Stimulated activated CD8-positive, alpha-beta memory T cell treated with anti-CD3 and anti-CD28 coated beads, Interleukin-4, amount 100 ng/mL, for 4 hours (primary cell): ENCODE results near the gene SPTLC3.

ENCODE experiments used
- DNase-seq, 2 donors: peaks; one replicate each; pipeline ENCODE4 v3.0.0-alpha.2; 2020; ENCODE audit warnings: low read depth in 2 of 2, low spot score in 1 of 2

SPTLC3 gene

DNA sequence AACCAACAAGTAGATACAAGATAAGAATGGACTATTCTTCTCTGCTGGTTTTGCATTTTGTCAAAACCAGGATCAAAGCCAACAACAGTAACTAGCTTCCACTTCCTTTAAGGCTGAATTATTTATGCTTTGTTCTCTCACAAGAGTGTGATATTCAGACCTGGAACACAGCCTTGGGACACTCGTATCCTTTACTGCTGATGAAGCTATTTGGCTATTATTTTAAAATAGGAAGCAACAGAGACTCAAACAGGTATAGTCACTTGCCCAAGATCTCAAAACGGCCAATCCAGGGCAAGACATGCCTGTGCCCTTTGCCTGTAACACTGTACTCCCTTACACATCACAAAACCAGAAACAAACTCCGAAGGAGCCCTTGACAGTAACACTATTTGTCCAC is 19.9 kb downstream of the SPTLC3 start:
- DNase-seq: no peak

DNA sequence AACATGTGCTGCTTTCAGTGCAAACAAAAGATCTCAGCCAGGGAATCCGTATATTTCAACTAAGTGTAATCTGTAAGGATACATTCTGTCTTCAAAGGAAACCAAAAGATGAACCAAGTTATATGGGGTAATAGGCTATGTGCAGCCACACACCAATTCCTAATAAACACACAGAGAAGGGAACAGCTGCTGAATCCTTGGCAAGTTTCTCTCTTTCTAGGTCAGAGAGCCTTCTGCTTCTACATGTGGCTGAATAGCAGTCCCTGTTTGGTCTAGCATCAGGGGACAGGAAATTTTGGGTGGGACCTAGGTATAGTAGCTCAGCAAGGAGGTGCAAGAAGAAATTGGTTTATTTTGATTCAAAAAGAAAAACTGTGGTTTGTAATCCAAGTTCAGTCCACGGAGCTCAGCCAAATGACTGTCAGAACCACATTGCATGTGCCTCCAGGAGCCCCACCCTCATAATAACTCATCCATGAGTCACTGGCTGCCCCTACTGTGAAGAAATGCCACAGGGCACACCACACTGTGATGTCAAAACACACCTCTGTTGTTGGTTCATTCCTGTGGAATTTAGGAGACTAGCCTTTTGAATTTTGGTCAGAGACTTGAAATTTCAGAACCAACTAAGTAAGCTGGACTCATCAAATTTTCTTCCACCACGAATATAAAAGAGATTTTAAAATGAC is 21.1 kb downstream of the SPTLC3 start:
- DNase-seq: no peak

GRCh38 chr20:13031751-13032150 is 23.0 kb downstream of the SPTLC3 start:
- DNase-seq: no peak

- no peak for DNase-seq
These were observed 25.3 kb downstream of the SPTLC3 start for GRCh38 chr20:13034115-13034514.

GRCh38 chr20:13034936-13035335 is 26.2 kb downstream of the SPTLC3 start:
- no peak for DNase-seq

- no peak for DNase-seq
These were observed 26.8 kb downstream of the SPTLC3 start for GRCh38 chr20:13035399-13036152.

DNA sequence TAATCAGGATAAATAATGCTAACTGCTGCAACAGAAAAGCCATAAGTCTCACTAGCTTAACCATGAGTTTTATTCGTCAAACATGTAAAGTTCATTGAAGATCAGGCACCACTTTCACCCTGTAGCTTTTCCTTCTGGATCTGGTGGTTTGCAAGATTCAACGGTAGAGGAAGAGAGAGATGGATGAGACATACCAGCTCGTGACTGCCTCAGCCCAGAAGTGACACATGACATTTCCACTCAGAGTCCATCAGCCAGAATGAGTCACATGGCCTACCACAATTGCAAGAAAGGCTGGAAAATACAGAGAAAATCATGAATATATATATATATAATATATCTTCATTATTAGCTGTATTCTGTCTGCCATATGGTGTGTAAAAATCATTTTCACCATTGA is 29.0 kb downstream of the SPTLC3 start:
- DNase-seq: no peak

DNA sequence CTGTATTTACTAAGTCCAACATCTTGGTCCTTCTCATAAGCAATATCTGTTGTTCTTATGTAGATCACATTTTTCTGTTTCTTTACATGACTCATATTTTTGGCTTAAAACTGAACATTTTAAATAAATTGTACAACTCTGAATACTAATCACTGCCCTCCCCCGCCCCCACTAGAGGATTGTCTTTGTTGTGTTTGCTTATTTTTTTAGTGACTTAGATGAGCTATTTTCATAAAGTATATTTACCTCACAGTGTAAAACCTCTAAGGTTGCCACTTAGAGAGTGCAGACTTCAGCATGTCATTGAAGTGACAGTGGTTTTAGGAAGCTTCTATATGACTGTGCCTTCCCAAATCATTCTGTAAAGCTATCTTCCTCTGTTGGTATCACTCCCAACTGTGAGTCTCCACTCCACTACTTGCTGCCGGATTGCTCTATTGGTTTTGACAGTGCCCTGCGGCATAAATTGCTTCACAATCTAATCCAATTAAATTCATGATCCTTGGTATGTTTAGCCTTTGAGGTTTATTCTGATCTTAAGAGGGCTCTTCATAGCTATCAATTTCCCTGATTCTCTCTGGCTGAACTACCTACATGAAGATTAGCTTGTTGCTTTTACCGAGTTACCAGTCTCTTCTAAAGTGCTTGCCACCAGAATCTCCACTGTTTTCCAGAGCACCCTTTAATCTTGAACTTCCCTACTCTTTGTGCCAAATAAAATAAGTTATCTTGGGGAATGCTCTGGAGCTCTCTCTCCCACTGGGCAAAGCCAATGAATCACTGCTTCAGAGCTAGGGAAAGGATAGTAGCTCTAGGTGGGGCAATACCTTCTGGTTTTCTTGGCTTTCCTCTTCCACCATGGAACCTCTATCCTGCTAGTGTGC is 33.0 kb downstream of the SPTLC3 start:
- no peak for DNase-seq

DNA sequence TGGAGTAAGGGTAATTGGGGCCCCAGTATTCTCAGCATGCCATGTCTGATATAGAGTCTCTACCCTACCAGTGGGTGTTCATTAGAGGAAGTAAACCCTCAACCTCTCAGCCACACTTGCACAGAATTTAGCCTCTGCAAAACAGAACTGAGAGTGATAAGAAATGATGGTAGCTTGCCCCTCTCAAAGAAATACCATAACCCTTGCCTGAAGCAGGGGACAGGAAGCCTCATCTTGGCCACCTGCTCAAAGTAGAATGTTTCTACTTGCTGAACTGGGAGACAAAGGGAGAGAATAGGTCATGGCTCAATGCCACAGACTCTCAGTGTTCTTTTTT is 33.7 kb downstream of the SPTLC3 start:
- DNase-seq: no peak

DNA sequence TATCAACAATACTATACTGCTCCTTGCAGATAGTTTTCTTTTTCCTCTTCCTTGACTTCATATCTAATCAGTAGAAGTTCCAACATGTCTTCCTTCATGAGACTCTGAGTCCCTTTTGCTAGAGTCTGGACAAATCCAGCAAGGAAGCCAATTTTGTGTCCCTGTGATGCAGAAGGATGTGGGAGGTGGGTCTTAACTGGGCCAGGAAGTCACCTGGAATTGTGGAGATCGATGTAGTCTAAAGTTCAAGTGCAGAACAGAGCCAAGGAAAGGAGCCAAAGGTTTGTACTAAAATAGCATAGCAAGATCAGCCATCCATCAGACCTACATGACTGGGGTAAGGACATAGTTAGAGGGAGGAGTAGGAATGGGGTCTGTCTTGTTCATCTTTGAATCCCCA is 37.6 kb downstream of the SPTLC3 start:
- no peak for DNase-seq

GRCh38 chr20:13054011-13054410 is 45.2 kb downstream of the SPTLC3 start:
- no peak for DNase-seq

- DNase-seq: no peak
These were observed 50.1 kb downstream of the SPTLC3 start for GRCh38 chr20:13058666-13059389.

DNA sequence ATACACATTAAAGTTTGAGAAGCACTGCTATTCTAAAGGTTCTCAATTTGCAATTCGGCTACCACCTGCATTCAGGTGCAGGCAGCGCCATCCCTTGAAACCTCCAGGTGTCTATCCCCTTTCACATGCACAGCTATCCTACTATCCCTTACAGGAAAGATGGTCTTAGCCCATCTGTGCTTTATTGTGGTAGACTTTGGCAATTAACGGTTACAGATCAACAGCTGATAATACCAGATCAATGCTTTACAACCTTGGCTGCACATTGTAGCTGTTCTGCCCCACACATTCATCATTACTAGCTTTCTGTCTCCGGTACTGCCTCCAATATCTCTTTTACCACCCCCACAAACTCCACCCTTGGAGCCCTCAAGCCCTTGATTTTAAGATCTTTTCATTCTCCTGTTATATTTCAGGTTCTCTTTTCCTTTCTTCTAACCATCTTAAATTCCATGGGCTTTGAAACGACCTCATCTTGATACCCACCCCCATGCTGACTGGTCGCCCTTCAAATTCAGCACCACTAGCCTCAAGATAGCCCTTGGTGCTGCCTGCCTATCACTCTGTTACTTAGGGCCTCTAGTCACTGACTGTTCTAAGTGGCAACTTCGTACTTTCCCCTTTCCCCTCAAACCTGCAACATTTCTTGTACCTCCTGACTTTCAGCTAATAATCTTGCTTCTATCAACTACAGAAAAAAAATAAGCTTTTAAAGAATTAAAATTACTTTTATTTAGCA is 50.8 kb downstream of the SPTLC3 start:
- DNase-seq: no peak

DNA sequence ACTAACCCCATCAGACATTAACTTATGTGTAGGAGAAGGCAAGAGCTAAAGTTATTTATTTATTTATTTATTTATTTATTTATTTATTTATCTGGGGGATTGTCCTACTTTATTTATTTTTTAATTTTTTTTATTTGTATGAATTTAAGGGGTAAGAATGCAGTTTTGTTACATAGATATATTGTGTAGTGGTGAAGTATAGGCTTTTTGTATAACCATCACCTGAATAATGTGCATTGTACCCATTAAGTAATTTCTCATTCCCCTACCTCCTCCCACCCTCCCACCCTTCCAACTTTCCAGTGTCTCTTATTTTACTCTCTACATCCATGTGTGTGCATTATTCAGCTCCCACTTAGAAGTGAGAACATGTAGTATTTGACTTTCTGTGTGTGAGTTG is 51.6 kb downstream of the SPTLC3 start:
- no peak for DNase-seq

DNA sequence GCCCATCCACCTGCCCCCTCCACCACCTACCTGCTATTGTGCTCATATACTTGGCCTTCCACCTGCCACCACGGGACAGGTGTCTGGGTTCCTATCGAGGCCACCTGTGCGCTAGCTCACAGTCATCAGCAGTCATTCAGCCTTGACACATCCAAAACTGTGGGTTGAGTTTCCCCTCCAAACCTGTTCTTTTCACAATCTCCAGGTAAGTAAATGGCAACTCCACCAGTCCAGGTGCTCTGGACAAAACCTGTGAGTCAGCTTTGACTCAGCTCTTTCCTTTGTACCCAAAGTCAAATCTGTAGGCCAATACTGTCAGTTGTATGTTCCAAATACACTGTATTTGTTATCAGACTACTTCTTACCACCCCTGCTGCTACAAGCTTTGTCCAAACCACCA is 52.6 kb downstream of the SPTLC3 start:
- no peak for DNase-seq

GRCh38 chr20:13062789-13063188 is 54.0 kb downstream of the SPTLC3 start:
- no peak for DNase-seq

- no peak for DNase-seq
These were observed 59.6 kb downstream of the SPTLC3 start for GRCh38 chr20:13068336-13068735.

GRCh38 chr20:13081877-13082276 is 73.1 kb downstream of the SPTLC3 start:
- no peak for DNase-seq

DNA sequence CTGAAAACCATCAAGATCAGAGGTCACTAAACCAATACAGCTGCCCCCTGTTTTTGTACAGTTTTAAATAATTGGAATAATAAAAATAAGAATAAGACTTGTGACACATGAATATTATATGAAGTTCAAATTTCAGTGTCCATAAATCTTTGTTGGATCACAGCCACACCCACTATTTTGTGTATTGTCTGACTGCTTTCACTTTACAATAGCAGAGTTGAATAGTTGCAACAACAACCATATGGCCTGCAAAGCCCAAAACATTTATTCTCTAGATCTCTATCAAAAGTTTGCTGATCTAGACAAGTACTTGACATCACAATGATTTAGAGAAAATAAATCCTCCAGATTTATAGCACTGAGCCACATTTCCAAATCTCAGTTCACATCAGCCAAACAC is 73.6 kb downstream of the SPTLC3 start:
- DNase-seq: no peak

DNA sequence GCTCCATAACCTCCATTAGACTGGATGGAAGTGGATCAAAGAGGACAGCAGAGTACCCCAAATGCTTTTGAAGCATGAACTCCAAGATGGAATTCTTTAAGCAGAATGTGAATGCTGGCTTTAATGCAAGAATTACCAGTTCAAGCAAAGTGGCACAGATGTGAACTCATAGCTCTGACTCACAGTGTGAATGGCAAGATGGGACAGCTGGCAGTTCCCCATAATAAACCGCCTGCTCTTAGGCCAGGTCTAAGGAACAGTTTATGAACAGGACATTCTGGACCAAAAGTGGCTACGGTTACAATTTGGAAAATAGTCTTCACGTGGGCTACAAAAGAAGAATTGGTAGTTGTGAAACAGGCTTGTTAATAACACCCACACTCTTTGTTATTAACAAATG is 76.5 kb downstream of the SPTLC3 start:
- no peak for DNase-seq
